BJ (cell line): ENCODE data around the gene IREB2. TPM values are rescaled to one million over a fixed set of nuclear protein-coding genes. Genes with fewer than 3 reads are reported as not detected.
A peak's percentile ranks its signal among the peaks of the same experiment; 100 is the strongest.

Experiments used
- CTCF ChIA-PET: fragments of 350-600 bp; formaldehyde crosslinking; extraction: SDS; loops from one replicate; lab custom pipeline; 2021; ENCODE audit warnings: antibody characterized with exemption, inconsistent platforms; lab: Yijun Ruan, JAX
- POLR2A ChIA-PET: fragments of 300-600 bp; sonication (Branson Sonifier 250); formaldehyde crosslinking; extraction: SDS; loops from one replicate; lab custom pipeline; 2021; ENCODE audit warnings: antibody characterized with exemption; lab: Charles Lee
- DNase-seq: peaks from one replicate; pipeline ENCODE4 v3.0.0-alpha.2; 2011; ENCODE audit warnings: low read depth
- H3K27me3 ChIP-seq: 2 replicates; pipeline ENCODE4 v1.6.0; 2011; ENCODE audit warnings: low read length; ENCODE audit not compliant: control insufficient read depth, insufficient read depth
- H3K36me3 ChIP-seq: 2 replicates; pipeline ENCODE4 v1.5.1; 2011; ENCODE audit warnings: low read length; ENCODE audit not compliant: control insufficient read depth, insufficient read depth
- H3K4me3 ChIP-seq: 2 replicates; pipeline ENCODE4 v1.5.1; 2011; ENCODE audit warnings: low read depth, mild to moderate bottlenecking, control low read depth, low read length
- polyA plus RNA-seq: library from polyadenylated mRNA; depleted of rRNA; stranded (reverse); fragments of >200 nt; gene quantifications from 2 replicates; pipeline ENCODE4 v1.2.3, GENCODE V29; 2011
- TF ChIP-seq, protein P1 (sequence below): IDR thresholded peaks from 2 replicates; pipeline ENCODE4 v1.5.1; 2011; ENCODE audit warnings: low read depth, mild to moderate bottlenecking, control low read depth, inconsistent platforms, low read length, moderate library complexity; ENCODE audit not compliant: insufficient read depth

The IREB2 gene
- polyA plus RNA-seq, 1 experiment = 11.1 TPM

DNA sequence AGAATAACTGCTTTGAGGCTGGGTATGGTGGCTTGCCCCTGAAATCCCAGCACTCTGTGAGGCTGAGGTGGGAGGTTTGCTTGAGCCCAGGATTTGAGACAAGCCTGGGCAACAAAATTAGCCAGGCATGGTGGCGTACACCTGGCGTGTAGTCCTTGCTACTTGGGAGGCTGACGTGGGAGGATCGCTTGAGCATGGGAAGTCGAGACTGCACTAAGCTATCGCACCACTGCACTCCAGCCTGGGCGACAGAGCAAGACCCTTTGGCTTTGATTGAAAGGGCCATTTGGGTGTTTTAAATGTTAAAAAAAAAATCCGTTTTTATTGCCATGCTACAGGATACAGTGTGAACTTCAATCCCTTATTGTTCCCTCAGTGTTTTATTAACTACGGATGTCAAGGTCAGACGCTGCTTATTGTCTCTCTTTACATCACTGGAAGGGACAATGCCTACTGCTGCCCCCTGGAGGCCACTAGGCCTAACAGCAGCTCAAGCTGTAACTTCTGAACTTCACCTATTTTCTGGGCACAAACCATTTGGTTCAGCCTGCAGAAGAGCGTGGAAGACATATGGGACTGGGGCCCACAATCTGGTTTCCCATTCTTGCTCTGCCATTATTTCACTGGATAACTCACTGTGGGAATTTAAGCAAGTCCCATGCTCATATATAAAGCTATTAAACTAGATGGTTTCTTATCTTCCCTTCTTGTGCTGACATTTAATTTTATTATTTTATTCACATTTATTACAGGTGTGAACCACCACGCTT, 15.3 kb upstream of the IREB2 start:
- TF ChIP-seq, protein P1, sequence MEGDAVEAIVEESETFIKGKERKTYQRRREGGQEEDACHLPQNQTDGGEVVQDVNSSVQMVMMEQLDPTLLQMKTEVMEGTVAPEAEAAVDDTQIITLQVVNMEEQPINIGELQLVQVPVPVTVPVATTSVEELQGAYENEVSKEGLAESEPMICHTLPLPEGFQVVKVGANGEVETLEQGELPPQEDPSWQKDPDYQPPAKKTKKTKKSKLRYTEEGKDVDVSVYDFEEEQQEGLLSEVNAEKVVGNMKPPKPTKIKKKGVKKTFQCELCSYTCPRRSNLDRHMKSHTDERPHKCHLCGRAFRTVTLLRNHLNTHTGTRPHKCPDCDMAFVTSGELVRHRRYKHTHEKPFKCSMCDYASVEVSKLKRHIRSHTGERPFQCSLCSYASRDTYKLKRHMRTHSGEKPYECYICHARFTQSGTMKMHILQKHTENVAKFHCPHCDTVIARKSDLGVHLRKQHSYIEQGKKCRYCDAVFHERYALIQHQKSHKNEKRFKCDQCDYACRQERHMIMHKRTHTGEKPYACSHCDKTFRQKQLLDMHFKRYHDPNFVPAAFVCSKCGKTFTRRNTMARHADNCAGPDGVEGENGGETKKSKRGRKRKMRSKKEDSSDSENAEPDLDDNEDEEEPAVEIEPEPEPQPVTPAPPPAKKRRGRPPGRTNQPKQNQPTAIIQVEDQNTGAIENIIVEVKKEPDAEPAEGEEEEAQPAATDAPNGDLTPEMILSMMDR = peak; percentile 96
- Histone ChIP-seq H3K27me3 (peaks cover 6% of the 10 kb centered on the region), H3K4me3 (no peak overlapping the region), H3K36me3 (no peaks in the 10 kb centered on the region)
- CTCF ChIA-PET = interaction anchor here (0.5 to 22.8 kb wide), 19 partner anchors 9 to 390 kb away, joined by 3 to 578 read pairs (median 4); partner anchors contain the start of genes IREB2 and SKIC8
- DNase-seq = no peak
- POLR2A ChIA-PET = interaction anchor here (0.8 kb wide), 1 partner anchor 15 kb away, joined by 5 read pairs; no protein-coding TSS in a partner anchor

DNA sequence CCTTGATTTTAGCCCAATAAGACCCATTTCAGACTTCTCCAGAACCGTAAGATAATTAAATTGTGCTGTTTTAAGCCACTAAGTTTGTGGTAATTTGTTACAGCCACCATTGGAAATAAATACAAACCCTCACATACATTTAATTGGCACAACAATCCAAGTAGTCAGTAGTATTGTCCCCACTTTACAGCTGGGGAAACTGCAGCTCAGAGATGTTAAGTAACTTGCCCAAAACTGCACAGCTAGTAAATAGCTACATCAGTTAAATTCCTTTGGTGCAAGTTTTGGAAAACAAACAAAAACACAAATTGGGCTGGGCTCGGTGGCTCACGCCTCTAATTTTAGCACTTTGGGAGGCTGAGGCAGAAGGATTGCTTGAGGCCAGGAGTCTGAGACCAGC, 13.3 kb upstream of the IREB2 start:
- no peaks in the 10 kb centered on the region for H3K36me3 ChIP-seq
- no peak overlapping the region for H3K4me3 ChIP-seq
- ChIA-PET CTCF (interaction anchor here (0.6 to 22.8 kb wide), 3 partner anchors 31 to 110 kb away, joined by 3 to 578 read pairs (median 10); no protein-coding TSS in a partner anchor), POLR2A (no interaction called here)
- DNase-seq = no peak
- TF ChIP-seq, protein P1 = no peak
- H3K27me3 ChIP-seq = peaks cover 7% of the 10 kb centered on the region

DNA sequence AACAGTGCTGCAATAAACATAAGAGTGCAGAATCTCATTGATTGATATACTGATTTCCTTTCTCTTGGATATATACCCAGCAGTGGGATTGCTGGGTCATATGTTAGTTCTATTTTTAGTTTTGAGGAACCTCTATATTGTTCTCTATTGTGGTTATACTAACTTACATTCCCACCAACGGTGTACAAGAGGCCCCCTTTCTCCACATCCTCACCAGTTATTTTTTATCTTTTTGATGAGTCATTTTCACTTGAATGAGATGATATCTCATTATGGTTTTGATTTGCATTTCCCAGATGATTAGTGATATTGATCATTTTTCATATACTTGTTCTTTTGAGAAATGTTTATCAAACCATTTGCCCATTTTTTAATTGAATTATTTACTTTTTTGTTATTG, 12.4 kb upstream of the IREB2 start:
- CTCF ChIA-PET = interaction anchor here (3.0 kb wide), 1 partner anchor 117 kb away, joined by 12 read pairs; no protein-coding TSS in a partner anchor
- Histone ChIP-seq H3K27me3 (peaks cover 10% of the 10 kb centered on the region), H3K4me3 (no peak overlapping the region), H3K36me3 (no peaks in the 10 kb centered on the region)
- no peak for DNase-seq
- TF ChIP-seq, protein P1 = no peak
- POLR2A ChIA-PET = no interaction called here

DNA sequence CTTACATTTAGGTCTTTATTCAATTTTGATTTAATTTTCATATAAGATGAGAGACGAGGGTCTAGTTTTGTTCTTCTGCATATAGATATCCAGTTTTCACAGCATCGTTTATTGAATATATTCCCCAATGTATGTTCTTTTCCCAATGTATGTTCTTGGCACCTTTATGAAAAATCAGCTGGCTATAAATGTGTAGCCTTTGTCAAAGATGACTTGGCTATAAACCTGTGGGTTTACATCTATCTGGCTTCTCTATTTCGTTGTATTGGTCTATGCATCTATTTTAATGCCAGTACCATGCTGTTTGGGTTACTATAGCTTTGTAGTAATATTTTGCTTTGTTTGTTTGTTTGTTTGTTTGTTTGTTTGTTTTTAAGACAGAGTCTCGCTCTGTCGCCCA, 11.7 kb upstream of the IREB2 start:
- ChIA-PET POLR2A (no interaction called here), CTCF (interaction anchor here (0.9 to 3.0 kb wide), 4 partner anchors 11 to 119 kb away, joined by 3 to 12 read pairs (median 8); no protein-coding TSS in a partner anchor)
- Histone ChIP-seq H3K27me3 (peaks cover 14% of the 10 kb centered on the region), H3K4me3 (no peak overlapping the region), H3K36me3 (no peaks in the 10 kb centered on the region)
- TF ChIP-seq, protein P1 = no peak
- no peak for DNase-seq

DNA sequence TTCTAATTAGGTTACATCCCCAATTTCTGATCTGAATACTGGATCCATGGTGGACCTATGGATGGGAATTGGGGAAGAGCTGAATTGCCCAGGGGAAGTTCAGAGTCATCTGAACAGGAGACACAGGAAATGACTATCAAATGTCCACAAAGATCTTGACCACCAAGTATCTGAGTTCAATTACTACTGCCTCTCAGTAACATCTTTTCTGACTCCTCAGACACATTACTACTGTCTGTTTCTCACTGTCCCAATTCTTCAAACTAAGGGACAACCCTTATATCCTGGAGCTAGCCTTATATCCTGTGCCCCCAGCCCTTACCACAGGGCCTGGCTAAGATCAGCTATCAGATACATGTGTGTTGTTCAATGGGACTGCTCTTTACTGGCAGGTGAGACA, 10.1 kb upstream of the IREB2 start:
- CTCF ChIA-PET = interaction anchor here (0.8 to 3.0 kb wide), 4 partner anchors 10 to 315 kb away, joined by 3 to 12 read pairs (median 8); no protein-coding TSS in a partner anchor

More for the DNA sequence above, 10.1 kb upstream of the IREB2 start:
- POLR2A ChIA-PET = no interaction called here
- TF ChIP-seq, protein P1 = no peak
- no peak overlapping the region for H3K4me3 ChIP-seq
- H3K27me3 ChIP-seq = peaks cover 14% of the 10 kb centered on the region
- DNase-seq = no peak
- H3K36me3 ChIP-seq = no peaks in the 10 kb centered on the region
